K562 (cell line): ENCODE results near the gene C11orf98. TPM values are rescaled to one million over a fixed set of nuclear protein-coding genes. Genes with fewer than 3 reads are reported as not detected.

Experiments
- ATAC-seq: fragments of 200-7000 bp; cut with Tn5 transposase; 3 replicates; pipeline ENCODE4 v1.9.1; 2020; ENCODE audit warnings: moderate library complexity
- BruUV-seq: library from RNA; stranded (reverse); fragments of 400-500 nt; replicated peaks from 2 replicates; lab custom pipeline; 2021; lab: Mats Ljungman, UMichigan
- CTCF ChIA-PET: fragments of 300-600 bp; formaldehyde crosslinking; extraction: SDS; loops from one replicate; lab custom pipeline; 2021; ENCODE audit warnings: low intra/inter-chr PET ratio; lab: Yijun Ruan, JAX
- POLR2A ChIA-PET: fragments of 300-600, 350-650 bp; sonication (Branson Sonifier 250); formaldehyde crosslinking; extraction: SDS; loops from one replicate; lab custom pipeline; 2021; ENCODE audit warnings: antibody characterized with exemption, inconsistent platforms; lab: Yijun Ruan, JAX
- DNase-seq, 4 experiments: peaks; one replicate each; pipeline versions ENCODE4 v3.0.0 to v3.0.0-alpha.2; 2011 to 2018; ENCODE audit warnings: low spot score in 3 of 4, mixed read lengths in 3 of 4; ENCODE audit errors: extremely low read depth in 1 of 4
- FAIRE-seq: peaks from 2 replicates; lab custom pipeline; 2011; peaks lifted over from hg19 to GRCh38; lab: Jason Lieb, UNC
- H2AFZ ChIP-seq: 2 replicates; pipeline ENCODE4 v1.6.0; 2011; ENCODE audit warnings: low read depth, low read length, control low read depth, inconsistent platforms
- H3K27ac ChIP-seq: fragments of 200-600 bp; 3 replicates; pipeline ENCODE4 v1.8.0; 2011; ENCODE audit warnings: low read depth, mild to moderate bottlenecking, control low read depth, inconsistent platforms, low read length, moderate library complexity, mixed read lengths; ENCODE audit errors: extremely low read depth
- H3K27me3 ChIP-seq, 2 experiments: fragments of 300-600 bp in 1 of 2; 2 replicates in 1 of 2; 3 replicates in 1 of 2; pipeline versions ENCODE4 v1.6.0 to v1.8.0; 2011; ENCODE audit warnings: inconsistent platforms in 2 of 2, low read length in 2 of 2, mild to moderate bottlenecking in 1 of 2, mixed read lengths in 1 of 2, moderate library complexity in 1 of 2; ENCODE audit not compliant: control insufficient read depth in 2 of 2, insufficient read depth in 2 of 2
- H3K36me3 ChIP-seq: fragments of 300-600 bp; 3 replicates; pipeline ENCODE4 v1.8.0; 2011; ENCODE audit warnings: mild to moderate bottlenecking, low read length, inconsistent platforms; ENCODE audit not compliant: control insufficient read depth, insufficient read depth
- H3K4me1 ChIP-seq, 2 experiments: fragments of 200-600 bp in 1 of 2; replicated peaks in 1 of 2; 2 replicates in 1 of 2; 3 replicates in 1 of 2; pipeline versions ENCODE4 v1.5.1 to v1.8.0; 2011; ENCODE audit warnings: inconsistent platforms in 2 of 2, low read length in 2 of 2, mild to moderate bottlenecking in 1 of 2, mixed read lengths in 1 of 2, moderate library complexity in 1 of 2; ENCODE audit not compliant: control insufficient read depth in 2 of 2, insufficient read depth in 2 of 2
- H3K4me2 ChIP-seq: 2 replicates; pipeline ENCODE4 v1.6.1; 2011; ENCODE audit warnings: low read length, control low read depth, inconsistent platforms, mixed read lengths; ENCODE audit not compliant: insufficient read depth
- H3K4me3 ChIP-seq: fragments of 200-600 bp; sonication (generic), shearing (Covaris generic); 2 replicates; pipeline ENCODE4 v1.5.1; 2016; ENCODE audit warnings: control low read depth, inconsistent platforms
- H3K79me2 ChIP-seq: fragments of 200-600 bp; 3 replicates; pipeline ENCODE4 v1.8.0; 2011; ENCODE audit warnings: low read length, inconsistent platforms; ENCODE audit not compliant: control insufficient read depth, insufficient read depth
- H3K9ac ChIP-seq, 2 experiments: 2 replicates each; pipeline versions ENCODE4 v1.6.0 to v1.6.1; 2011; ENCODE audit warnings: low read depth in 2 of 2, low read length in 2 of 2, control low read depth in 1 of 2, inconsistent platforms in 1 of 2, mild to moderate bottlenecking in 1 of 2, mixed read lengths in 1 of 2; ENCODE audit not compliant: insufficient read depth in 1 of 2
- H3K9me1 ChIP-seq: one replicate; pipeline ENCODE4 v1.6.0; 2011; ENCODE audit warnings: inconsistent platforms, mild to moderate bottlenecking, low read length, moderate library complexity; ENCODE audit not compliant: control insufficient read depth, insufficient read depth
- H3K9me3 ChIP-seq: replicated peaks from 2 replicates; pipeline ENCODE4 v1.5.1; 2011; ENCODE audit warnings: low read depth, low read length, inconsistent platforms; ENCODE audit not compliant: control insufficient read depth, insufficient read depth
- H4K20me1 ChIP-seq: replicated peaks from 2 replicates; pipeline ENCODE4 v1.6.1; 2011; ENCODE audit warnings: low read length, inconsistent platforms, mixed read lengths; ENCODE audit not compliant: control insufficient read depth, insufficient read depth
- CBFA2T3 ChIP-seq: fragments of 450-650 bp; IDR thresholded peaks from 2 replicates; pipeline ENCODE4 v1.6.1; 2017
- DEAF1 ChIP-seq: fragments of 450-650 bp; formaldehyde crosslinking; IDR thresholded peaks from 2 replicates; pipeline ENCODE4 v1.4.0; 2020; ENCODE audit warnings: mild to moderate bottlenecking, moderate library complexity
- MYNN ChIP-seq, 2 experiments: sonication (generic); formaldehyde crosslinking in 1 of 2; IDR thresholded peaks; 2 replicates each; pipeline versions ENCODE4 v1.5.0 to v1.6.1; 2016 to 2020; ENCODE audit warnings: antibody characterized with exemption in 1 of 2, missing genetic modification reagents in 1 of 2
- PHTF2 ChIP-seq: fragments of 250-450 bp; sonication (Bioruptor Pico); IDR thresholded peaks from 2 replicates; pipeline ENCODE4 v1.5.0; 2021; ENCODE audit warnings: mild to moderate bottlenecking
- RFX5 ChIP-seq: IDR thresholded peaks from 2 replicates; pipeline ENCODE4 v1.6.1; 2011; ENCODE audit warnings: low read depth, mild to moderate bottlenecking, improper control_type of control experiment, low read length
- TEAD2 ChIP-seq: fragments of 450-650 bp; IDR thresholded peaks from 2 replicates; pipeline ENCODE4 v1.6.1; 2016; ENCODE audit warnings: missing genetic modification characterization, control low read depth, missing compliant biosample characterization
- UBTF ChIP-seq, 2 experiments: IDR thresholded peaks; 2 replicates each; pipeline ENCODE4 v1.6.1; 2012; ENCODE audit warnings: improper control_type of control experiment in 2 of 2, low read depth in 2 of 2, low read length in 2 of 2, borderline replicate concordance in 1 of 2
- ZBTB33 ChIP-seq: sonication (generic); formaldehyde crosslinking; IDR thresholded peaks from 2 replicates; pipeline ENCODE4 v1.8.1; 2023; ENCODE audit warnings: mild to moderate bottlenecking, missing genetic modification reagents
- ZKSCAN3 ChIP-seq: fragments of 250-450 bp; sonication (Bioruptor Pico); IDR thresholded peaks from 2 replicates; pipeline ENCODE4 v1.4.0; 2020
- ZNF655 ChIP-seq: fragments of 250-450 bp; sonication (Bioruptor Pico); IDR thresholded peaks from 2 replicates; pipeline ENCODE4 v1.5.0; 2021
- WGBS: fragments of 100-300 bp; shearing (Covaris generic); methylation state at CpG from one replicate; pipeline ENCODE4 v1.1.6; 2016; ENCODE audit warnings: low coverage, mixed read lengths; ENCODE audit not compliant: insufficient coverage; ENCODE audit errors: missing lambda C conversion rate; 5-methylcytosine and 5-hydroxymethylcytosine counted together
- in situ Hi-C: fragments of 300-500 bp; cut with MboI; formaldehyde crosslinking; loops from 4 replicates; pipeline ENCODE4 v1.15.0; 2018; ENCODE audit warnings: inconsistent platforms, mixed read lengths
- intact Hi-C: fragments of 100-400 bp; cut with micrococcal nuclease; formaldehyde crosslinking; loops from 2 replicates; pipeline ENCODE4 v1.14.2; 2022
- polyA plus RNA-seq, 8 experiments: library from polyadenylated mRNA; depleted of rRNA in 4 of 8; stranded (reverse) in 5 of 8; unstranded in 3 of 8; fragments of >200 nt; fragmentation: Nextera tagmentation in 2 of 8; fragmentation: Illumina TruSeq in 1 of 8; extraction: Ambion mirVana in 2 of 8; extraction: Trizol in 1 of 8; gene quantifications; 2 replicates each; pipeline versions ENCODE4 v1.2.1 to v1.2.3, GENCODE V29; 2011 to 2014; ENCODE audit warnings: inconsistent platforms in 1 of 8, missing spikeins in 1 of 8
- total RNA-seq, 7 experiments: library from RNA; depleted of rRNA in 6 of 7; stranded (reverse); fragments of >200 nt in 6 of 7; fragmentation: Illumina TruSeq in 2 of 7; extraction: Trizol in 2 of 7; gene quantifications; 2 replicates each; pipeline versions ENCODE4 v1.2.1 to v1.2.3, GENCODE V29; 2011 to 2021; ENCODE audit warnings: low replicate concordance in 1 of 7

C11orf98 gene
- total and polyA plus RNA-seq, 9 of the 15 experiments (the other 6 are each of a cell fraction or from before 2014, with no cell fraction given) = 103 to 352 (median 218) TPM

GRCh38 chr11:62687508-62688396 is 22.7 kb upstream of the C11orf98 start (continued):
- no peak for TF ChIP-seq ZNF655 (CRISPR knock-in tag)
- no peak for TF ChIP-seq TEAD2
- TF ChIP-seq RFX5 = no peak
- TF ChIP-seq CBFA2T3 = no peak
- no peak for TF ChIP-seq DEAF1
- no peak for TF ChIP-seq MYNN (IDR thresholded peaks at IDR 0.05)
- no peak for TF ChIP-seq MYNN (CRISPR knock-in tag; IDR thresholded peaks at IDR 0.05)

- POLR2A ChIA-PET = interaction anchor here (0.5 to 2.9 kb wide), 4 partner anchors 10 to 91 kb away, joined by 3 to 17 read pairs (median 6); partner anchors contain the start of genes C11orf98, CSKMT, LBHD1 and TUT1
- DNase-seq (no peak), ATAC-seq (no peak), FAIRE-seq (no peak)
- Histone ChIP-seq H3K9me1 (no peaks in the 10 kb centered on the region), H3K9ac (peak overlapping the region in 1 of 2 experiments; percentile 41; a peak in 1 of 4 replicates), H2AFZ (peak overlapping the region; percentile 71), H4K20me1 (no peaks in the 10 kb centered on the region), H3K36me3 (peaks cover 8% of the 10 kb centered on the region), H3K27ac (peak overlapping the region; percentile 67), H3K4me1 (peaks cover 16 to 34% of the 10 kb centered on the region in 2 experiments; a peak in 4 of 5 replicates), H3K9me3 (no peaks in the 10 kb centered on the region), H3K4me3 (no peak overlapping the region), H3K27me3 (no peaks in the 10 kb centered on the region), H3K79me2 (peaks cover 19% of the 10 kb centered on the region), H3K4me2 (no peak overlapping the region)
- in situ Hi-C loops (no loop called here), intact Hi-C loops (loop anchor here (5.0 kb wide), 2 partner anchors 200 to 300 kb away; partner anchors contain the start of gene SLC3A2)
- TF ChIP-seq ZKSCAN3 (CRISPR knock-in tag) (no peak), ZBTB33 (CRISPR knock-in tag) (peak; percentile 40; the same call in 1 of the 2 replicates), UBTF (IDR thresholded peaks at IDR 0.05; ENCODE audit: borderline replicate concordance in 1 of 2, low read depth in 2 of 2, low read length in 2 of 2) (no peak), PHTF2 (CRISPR knock-in tag) (no peak)
- CTCF ChIA-PET = no interaction called here
- no TSS peak for BruUV-seq
- 79% methylated on average over 7 of the region's 7 CpGs for WGBS
These were observed 17.5 kb upstream of the C11orf98 start for GRCh38 chr11:62682518-62682917.
